Measurements from ENCODE around the gene CDH13. TPM values are rescaled to one million over a fixed set of nuclear protein-coding genes. Genes with fewer than 3 reads are reported as not detected.

Gene CDH13
- total RNA-seq, 3 donors from 2014 or later: 4.9 to 11.2 (median 9.8) TPM

DNA sequence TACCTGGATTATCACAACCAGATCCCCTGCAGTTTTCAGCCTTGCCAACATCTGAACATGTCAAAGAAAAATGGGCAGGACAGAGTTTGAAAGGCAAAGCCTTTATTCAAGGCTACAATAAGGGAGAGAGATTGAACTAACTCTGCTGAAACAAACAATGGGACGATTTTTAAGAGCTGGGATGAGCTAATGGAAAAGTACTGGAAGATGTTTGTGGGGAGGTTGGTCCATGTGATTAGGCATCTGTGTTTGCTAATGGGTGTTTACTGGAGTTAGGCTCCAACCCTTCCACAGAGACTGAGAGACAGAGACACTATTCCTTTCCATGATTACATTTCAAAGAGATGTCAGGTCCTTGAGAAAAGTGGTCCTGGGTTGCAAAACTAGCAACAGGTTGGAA, 1146.0 kb downstream of the CDH13 start:
- H3K9me3 ChIP-seq: no peaks in the 10 kb centered on the region
- DNase-seq: no peak
- intact Hi-C loops (cut with DNase I, micrococcal nuclease): no loop called here
- ATAC-seq: no peak
- no peaks in the 10 kb centered on the region for H3K36me3 ChIP-seq (ENCODE audit: low read depth)
- no peak overlapping the region for H3K4me3 ChIP-seq
- no peaks in the 10 kb centered on the region for H3K4me1 ChIP-seq (ENCODE audit: low read depth)
- TF ChIP-seq, protein P1, sequence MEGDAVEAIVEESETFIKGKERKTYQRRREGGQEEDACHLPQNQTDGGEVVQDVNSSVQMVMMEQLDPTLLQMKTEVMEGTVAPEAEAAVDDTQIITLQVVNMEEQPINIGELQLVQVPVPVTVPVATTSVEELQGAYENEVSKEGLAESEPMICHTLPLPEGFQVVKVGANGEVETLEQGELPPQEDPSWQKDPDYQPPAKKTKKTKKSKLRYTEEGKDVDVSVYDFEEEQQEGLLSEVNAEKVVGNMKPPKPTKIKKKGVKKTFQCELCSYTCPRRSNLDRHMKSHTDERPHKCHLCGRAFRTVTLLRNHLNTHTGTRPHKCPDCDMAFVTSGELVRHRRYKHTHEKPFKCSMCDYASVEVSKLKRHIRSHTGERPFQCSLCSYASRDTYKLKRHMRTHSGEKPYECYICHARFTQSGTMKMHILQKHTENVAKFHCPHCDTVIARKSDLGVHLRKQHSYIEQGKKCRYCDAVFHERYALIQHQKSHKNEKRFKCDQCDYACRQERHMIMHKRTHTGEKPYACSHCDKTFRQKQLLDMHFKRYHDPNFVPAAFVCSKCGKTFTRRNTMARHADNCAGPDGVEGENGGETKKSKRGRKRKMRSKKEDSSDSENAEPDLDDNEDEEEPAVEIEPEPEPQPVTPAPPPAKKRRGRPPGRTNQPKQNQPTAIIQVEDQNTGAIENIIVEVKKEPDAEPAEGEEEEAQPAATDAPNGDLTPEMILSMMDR (IDR thresholded peaks at IDR 0.05): no peak

DNA sequence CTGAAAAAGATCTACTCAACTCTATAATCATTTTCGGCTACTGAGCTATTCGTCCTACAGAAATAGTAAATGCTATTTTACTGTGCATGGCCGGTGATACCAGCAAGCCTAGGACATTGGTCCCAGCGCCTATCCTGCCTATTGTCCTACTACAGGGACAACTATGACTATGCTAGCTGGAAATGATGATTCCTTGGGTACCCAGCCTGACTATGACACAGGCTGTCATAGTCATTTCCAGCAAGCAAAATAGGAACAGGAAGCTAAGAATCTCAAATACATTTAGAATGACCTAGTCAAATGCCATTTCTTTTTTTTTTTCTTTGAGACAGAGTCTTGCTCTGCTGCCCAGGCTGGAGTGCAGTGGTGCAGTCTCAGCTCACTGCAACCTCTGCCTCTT, 1147.3 kb downstream of the CDH13 start:
- Histone ChIP-seq H3K4me1 (ENCODE audit: low read depth) (no peaks in the 10 kb centered on the region), H3K36me3 (ENCODE audit: low read depth) (no peaks in the 10 kb centered on the region), H3K9me3 (no peaks in the 10 kb centered on the region), H3K4me3 (no peak overlapping the region)
- no peak for DNase-seq
- ATAC-seq: no peak
- TF ChIP-seq, protein P1 (IDR thresholded peaks at IDR 0.05): no peak
- intact Hi-C loops (cut with DNase I, micrococcal nuclease): no loop called here

DNA sequence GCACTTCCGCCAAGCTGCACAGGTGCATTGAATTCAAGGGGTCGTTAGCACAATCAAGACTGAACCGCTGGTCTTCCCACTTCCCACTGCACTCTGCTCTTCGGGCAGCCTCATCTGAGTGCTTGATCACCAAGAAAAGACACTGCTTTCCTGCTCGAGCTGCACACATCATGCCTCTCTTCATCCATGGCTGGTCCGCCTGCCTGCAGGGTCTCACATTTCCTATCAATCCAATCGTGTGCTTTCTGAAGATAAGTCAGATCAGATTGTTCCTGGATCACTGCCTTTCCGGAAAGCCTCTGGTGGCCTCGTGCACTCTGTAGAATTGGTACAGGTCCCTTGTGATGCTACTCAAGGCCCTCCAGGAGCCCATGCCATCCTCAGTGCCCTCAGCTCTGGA, 1150.2 kb downstream of the CDH13 start:
- H3K36me3 ChIP-seq (ENCODE audit: low read depth): no peaks in the 10 kb centered on the region
- no peaks in the 10 kb centered on the region for H3K9me3 ChIP-seq
- DNase-seq (no peak), ATAC-seq (no peak)
- H3K4me3 ChIP-seq: no peak overlapping the region
- intact Hi-C loops (cut with DNase I, micrococcal nuclease): no loop called here
- TF ChIP-seq, protein P1 (IDR thresholded peaks at IDR 0.05): no peak
- no peaks in the 10 kb centered on the region for H3K4me1 ChIP-seq (ENCODE audit: low read depth)

DNA sequence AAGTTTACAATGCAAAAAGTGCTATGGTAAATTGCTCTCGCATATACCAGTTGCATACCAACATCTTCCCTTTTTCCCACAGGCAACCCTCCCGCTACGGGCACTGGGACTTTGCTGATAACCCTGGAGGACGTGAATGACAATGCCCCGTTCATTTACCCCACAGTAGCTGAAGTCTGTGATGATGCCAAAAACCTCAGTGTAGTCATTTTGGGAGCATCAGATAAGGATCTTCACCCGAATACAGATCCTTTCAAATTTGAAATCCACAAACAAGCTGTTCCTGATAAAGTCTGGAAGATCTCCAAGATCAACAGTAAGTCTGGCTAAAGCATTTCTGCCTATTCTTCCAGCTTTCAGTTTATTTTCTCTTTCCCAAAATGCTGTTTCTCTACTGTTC, 1153.1 kb downstream of the CDH13 start:
- Histone ChIP-seq H3K4me3 (no peak overlapping the region), H3K4me1 (ENCODE audit: low read depth) (no peaks in the 10 kb centered on the region), H3K36me3 (ENCODE audit: low read depth) (no peaks in the 10 kb centered on the region), H3K9me3 (no peaks in the 10 kb centered on the region)
- TF ChIP-seq, protein P1 (IDR thresholded peaks at IDR 0.05): no peak
- ATAC-seq: no peak
- intact Hi-C loops (cut with DNase I, micrococcal nuclease): no loop called here
- DNase-seq: no peak

DNA sequence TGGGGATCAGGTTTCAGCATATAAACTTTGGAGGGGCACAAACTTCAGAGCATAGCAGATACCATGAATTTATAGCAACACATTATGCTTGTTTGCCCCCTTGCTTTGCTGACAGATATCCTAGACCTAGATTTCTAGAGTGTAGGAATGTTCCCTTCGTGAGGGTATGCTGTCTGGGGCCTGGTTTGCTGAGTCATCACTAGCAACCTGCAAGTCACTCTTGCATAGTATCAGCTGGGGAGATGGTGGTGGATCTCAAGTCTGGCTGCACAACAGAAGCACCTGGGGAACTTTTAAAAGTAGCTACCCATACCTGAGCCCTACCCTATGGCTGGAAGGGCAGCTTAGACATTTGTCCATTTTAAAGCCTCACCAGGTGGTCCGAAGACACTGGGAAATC, 1158.7 kb downstream of the CDH13 start:
- Histone ChIP-seq H3K4me1 (ENCODE audit: low read depth) (no peaks in the 10 kb centered on the region), H3K9me3 (no peaks in the 10 kb centered on the region), H3K36me3 (ENCODE audit: low read depth) (no peaks in the 10 kb centered on the region), H3K4me3 (no peak overlapping the region)
- DNase-seq: no peak
- no peak for ATAC-seq
- intact Hi-C loops (cut with DNase I, micrococcal nuclease): no loop called here
- TF ChIP-seq, protein P1 (IDR thresholded peaks at IDR 0.05): no peak

Measured in mucosa of descending colon (tissue), 3 donors.